OCI-M1 (cell line): ENCODE data around the gene FBXO40.

ENCODE experiments used
- DNase-seq: peaks from one replicate; lab custom pipeline; 2025; lab: John Stamatoyannopoulos, UW

FBXO40 gene

DNA sequence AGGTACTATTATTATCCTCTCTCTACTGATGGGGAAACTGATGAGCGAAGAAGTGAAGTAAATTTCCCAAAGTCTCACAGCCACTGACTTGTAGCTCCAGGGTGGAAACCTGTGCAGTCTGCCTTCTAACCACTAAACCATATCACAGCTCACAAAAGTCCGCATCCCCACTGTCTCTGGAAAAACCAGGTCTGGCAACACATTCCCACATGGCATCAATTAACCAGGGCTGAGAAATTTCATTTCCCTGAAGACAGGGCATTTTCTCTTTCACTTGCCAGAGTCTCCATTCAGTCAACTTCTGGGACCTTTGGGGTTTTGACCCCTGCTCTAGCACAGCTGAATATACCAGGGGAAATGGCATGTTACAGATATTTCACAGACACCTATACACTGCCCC lies 26.5 kb downstream of the FBXO40 start:
- DNase-seq, result no peak

DNA sequence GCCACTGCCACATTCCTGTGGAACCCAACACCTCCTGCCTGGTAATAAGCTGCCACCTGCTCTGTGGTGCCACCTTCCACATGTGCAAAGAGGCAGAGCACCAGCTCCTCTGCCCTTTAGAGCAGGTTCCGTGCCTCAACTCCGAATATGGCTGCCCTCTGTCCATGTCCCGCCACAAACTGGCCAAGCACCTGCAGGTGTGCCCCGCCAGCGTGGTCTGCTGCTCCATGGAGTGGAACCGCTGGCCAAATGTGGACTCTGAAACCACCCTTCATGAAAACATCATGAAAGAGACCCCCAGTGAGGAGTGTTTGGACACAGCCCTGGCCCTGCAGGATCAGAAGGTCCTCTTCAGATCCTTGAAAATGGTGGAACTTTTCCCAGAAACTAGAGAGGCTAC lies 28.3 kb downstream of the FBXO40 start:
- DNase-seq, result no peak

DNA sequence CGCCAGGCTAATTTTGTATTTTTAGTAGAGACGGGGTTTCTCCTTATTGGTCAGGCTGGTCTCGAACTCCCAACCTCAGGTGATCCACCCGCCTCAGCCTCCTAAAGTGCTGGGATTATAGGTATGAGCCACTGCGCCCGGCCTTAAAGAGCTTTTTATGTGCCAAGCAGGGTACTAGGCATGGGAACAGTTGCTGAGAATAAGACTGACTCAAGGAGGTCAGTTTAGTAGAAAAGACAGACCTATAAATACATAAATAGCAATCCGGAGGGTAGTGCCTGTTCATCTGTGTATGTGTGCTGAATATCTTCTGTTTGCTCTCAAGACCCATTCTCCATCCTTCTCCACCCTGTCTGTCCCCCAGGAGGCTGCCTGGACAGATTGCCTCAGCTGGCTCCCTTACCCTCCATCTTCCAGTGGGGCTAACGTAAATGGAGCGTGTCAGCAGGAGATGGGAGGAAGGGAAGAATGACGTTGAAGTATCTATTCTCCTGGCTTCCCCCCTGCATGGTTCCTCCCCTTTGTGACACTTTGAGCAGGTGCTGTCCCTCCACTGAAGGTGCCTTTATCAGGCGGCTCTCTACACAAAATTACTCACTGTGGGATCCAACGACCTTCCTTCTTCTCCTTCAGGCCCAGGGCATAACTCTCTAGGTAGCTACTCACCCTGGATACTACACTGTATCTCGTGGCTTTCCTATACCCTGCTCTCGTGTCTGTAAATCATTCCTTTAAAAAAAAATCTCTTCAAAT lies 31.1 kb downstream of the FBXO40 start:
- no peak for DNase-seq

DNA sequence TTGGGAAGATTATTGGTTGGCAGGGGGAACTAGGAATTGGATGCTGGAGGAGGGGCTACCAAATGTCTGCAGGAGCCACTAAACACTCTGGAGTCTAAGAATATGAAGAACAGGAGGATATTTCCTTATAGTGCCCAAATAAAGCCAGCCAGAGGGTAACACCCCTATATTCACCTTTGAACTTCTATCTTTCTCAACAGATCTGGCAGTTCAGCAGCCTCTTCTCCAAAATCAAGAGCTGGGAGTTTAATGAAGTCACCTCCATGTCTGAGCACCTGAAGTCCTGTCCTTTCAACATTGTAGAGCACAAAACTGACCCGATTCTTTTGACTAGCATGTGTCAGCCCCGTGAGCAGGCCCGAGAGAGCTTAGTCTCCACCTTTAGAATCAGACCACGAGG lies 33.3 kb downstream of the FBXO40 start:
- DNase-seq, result no peak

DNA sequence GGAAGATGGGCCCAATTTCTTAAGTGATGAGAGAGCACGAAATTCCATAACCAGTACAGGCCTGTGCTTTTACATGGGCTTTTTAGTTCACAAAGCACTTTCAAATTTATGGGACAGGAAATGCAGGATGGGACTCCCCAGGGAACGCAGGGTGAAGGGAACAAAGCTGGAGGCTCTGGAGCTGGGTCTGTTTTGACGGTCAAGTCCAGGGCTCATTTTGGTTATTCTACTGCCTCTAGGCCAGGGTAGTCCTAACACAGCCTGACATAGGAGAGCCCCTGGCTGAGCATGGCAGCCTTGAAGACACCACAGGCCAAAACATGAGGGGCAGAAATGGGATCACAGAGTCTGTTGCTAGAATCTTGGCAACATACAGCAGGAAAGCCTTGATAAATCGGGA lies 34.0 kb downstream of the FBXO40 start:
- no peak for DNase-seq

DNA sequence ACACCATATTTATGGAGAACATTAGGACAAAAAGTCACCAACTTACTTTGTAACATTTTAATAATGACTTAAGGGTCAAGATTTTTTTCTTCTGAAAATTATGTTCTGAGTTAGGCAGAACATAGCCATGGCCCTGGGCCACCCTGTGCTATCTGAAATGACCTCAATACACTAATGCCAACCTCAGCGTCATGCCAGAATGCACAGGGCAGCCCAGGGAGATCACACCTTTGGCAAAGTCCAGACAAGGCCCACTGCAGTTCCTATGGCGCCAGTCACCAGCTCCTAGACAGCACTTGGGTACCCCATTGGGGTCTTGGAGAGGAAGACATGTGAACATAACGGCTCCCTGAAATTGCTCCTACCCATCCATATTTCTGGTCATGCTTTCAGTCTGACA lies 34.4 kb downstream of the FBXO40 start:
- no peak for DNase-seq

DNA sequence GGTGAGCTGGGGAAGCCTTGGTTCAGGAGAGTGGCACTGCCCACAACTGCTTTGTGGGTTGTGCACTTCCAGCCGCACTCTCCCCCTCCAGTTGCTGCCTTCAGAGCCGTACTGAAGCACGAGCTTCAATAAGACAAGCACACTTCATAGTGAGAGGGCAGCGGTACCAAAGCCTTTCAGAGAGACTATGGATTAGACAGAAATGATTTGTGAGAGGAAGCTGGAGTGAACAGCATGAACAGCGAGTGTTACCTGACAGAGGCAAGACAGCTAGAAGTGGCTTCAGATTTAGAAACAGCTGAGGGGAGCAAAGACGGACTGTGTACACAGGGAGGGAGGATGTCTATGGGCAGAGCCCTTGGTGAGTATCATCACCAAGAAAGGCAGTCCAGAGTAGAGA lies 36.4 kb downstream of the FBXO40 start:
- DNase-seq, result no peak

DNA sequence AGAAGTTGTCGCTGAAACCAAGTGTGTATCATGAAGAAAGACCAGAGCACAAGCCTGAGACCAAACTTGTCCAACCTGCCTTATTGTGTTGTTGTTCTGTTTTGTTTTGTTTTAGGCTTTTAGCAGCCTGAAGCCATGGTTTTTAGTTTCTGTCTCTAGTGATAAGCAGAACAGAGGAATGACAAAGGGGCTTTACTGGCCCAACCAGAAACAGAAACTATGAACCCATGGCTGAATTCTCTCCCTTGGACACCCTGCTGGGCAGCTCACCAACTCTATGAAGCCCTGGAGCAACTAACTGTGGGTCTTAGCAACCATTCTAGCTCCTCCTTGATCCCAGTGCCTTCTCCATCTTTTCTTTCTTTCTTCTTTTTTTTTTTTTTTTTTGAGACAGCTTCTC lies 37.2 kb downstream of the FBXO40 start:
- no peak for DNase-seq

DNA sequence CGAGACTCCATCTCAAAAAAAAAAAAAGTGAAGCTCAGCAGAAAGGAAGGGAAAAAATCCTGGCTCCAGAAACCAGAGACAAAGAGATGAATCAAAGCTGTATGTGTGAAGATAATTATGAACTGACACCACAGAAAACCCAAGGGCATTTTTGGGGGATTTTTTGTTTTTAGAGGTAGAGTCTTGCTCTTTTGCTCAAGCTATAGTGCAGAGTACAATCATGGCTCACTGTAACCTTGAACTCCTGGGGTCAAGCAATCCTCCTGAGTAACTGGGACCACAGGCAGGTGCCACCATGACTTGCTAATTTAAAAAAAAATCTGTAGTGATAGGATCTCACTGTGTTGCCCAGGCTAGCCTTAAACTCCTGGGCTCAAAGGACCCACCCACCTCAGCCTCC lies 44.7 kb downstream of the FBXO40 start:
- DNase-seq, result no peak

DNA sequence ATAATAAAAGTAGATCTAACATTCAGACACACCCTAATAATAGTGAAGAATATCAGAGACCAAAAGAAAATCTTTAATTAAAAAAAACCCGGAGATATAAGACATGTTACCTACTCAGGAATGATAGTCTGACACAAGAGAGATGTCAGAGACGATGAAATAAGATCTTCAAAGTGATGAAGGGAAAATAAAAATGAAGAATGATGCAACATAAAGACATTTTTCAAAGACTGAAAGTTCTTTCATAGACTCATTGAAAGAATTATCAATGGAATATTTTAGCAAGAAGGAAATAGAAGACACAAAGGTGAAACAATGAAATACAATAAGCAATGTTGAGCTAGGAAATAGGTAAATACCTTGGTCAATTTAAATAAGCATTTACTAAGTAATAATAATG lies 47.9 kb downstream of the FBXO40 start:
- peak; percentile 39 for DNase-seq

DNA sequence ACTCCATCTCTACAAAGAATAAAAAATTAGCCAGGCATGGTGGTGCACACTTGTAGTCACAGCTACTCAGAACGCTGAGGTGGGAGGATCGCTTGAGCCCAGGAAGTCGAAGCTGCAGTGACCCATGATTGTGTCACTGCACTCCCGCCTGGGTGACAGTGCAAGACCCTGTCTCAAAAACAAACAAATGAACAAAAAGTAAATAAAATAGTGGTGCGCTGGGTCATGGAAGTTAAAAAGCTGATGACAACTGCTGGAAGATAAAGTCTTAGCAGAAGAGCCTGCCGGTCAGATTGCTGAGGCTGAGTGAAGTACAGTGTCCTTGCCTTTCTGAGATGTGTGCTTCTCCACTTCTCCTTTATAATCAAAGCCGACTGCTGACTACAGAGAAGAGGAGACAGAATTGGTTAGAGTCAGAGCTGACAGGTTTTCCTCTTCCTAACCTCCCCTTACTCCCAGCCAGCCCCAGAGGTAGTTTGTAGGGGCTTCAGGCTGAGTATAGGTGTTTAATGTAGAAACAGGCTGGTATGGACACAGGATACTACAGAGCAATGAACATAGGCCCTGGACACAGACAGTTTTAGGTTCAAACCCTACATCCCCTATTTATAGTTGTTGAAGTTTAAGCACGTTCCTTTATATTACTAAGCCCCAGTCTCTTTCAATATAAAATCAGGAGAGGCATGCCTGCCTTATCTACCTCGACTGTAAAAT lies 49.6 kb downstream of the FBXO40 start:
- no peak for DNase-seq

DNA sequence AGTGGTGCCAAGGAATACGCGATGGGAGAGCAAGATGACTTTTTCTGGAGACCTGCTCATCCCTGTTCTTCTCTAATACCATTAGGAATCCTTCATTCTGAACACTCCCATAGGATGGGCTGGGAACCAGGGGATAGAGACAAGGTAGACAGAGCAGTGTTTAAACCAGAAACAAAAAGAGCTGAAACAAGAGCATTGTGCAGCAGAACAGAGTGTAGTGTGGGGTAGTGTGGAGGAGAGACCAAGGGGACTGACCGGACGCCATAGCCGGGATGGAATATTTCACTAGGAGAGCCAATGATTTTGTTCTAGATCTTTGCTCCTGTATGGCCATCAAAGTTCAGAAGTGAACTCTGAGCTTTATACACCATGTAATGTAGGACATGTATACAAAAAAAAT lies 51.9 kb downstream of the FBXO40 start:
- DNase-seq, result no peak

DNA sequence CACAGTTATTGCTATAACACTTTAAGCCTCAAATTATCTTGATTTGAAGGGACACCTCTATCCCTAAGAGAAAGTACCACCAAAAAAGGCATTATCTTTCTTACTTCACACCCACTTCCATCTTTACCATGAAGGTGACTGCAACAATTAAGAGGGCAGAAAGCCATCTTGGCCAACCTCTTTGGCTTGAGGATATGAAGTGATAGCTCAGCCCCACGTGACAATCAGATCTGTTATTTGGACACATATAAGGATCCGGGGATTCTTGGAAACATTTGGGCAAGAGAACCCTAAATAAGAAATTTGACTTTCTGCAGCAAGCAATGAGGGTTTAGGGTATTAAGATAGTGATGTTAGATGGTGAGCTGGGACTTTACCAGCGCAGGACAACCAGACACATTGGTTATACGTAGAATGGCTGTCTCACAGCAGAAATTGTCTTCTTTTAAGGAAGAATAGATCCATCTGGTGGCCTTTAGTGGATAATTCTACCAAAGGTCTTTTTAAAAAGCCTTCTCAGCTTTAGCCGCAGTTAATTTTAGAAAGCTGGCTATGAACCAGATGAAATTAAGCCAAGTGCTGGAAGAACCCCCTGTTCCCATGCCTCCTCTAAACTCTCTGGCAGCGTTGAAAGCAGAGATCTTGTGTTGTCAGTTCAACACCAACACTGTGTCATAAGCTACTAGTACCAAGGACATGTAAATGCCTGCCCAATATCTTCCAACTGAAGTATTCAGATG lies 55.2 kb downstream of the FBXO40 start:
- no peak for DNase-seq

DNA sequence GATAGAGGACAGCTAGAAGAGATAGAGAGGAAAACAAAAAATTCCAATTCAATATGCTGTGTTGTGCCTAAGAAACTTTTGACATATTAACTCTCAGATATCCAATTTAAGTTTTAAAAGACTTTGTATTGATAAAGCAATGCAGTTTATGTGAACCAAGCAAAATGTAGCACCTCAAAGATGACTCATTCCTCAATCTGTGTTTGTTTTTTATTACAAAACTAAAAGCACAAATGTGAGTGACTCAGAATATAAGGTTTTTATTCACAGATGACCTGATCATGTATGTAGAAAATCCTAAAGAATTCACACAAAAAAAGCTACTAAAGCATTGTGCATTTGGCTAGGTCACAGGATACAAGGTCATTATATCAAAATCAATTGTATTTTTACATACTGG lies 56.5 kb downstream of the FBXO40 start:
- no peak for DNase-seq

DNA sequence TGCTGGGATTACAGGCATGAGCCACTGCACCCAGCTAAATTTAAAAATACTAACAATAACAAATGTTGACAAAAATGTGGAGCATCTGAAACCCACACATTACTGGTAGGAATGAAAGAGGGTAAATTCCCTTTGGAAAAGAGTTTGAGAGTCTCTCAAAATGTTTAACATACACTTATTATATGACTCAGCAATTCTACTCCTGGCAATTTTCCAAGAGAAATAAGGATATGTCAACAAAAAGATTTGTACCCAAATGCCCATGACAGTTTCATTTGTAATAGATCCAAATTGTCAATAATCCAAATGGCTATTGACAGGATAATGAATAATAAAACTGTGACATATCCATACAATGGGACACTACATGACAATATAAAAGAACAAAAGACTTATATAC lies 58.5 kb downstream of the FBXO40 start:
- peak; percentile 56 for DNase-seq

DNA sequence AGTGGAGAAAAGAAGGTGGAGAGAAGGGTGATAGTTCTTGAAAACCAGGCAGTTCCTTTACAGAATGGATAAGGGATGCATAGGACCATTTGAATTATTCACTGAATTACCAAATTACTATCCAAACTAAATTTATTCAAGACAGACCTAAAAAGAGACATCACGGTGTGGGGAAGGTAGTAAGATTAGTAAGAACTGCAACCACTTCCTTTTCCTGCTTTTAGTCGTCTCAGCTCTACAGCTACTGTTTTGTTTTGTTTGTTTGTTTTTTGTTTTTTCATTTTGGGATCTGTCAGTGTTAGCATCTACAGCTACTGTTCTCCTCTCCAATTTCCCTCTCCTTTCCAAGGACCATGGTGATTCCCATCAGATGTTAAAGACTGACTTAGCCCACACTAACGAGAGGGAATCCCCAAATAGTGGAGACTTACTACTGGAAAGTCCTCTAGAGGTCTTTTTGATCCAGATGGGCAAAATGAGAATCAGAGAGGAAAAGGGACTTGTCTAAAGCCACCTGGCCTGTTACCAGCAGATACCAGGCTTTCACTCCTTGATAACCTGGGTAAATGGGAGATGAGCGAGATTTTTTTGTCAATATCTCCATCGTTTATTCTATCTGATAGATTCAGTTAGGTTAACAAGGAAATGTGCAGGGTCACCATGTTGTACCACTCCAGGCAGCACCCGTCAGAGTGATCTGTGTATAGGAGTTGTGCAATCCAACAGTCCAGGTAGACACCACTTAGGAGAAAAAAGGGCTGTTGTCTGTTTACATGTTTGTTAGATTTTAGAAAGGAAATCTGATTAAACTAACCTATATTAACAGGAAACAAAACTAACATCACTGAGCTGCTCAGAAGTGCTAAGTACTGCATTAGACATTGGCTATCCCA lies 61.6 kb downstream of the FBXO40 start:
- DNase-seq, result no peak

DNA sequence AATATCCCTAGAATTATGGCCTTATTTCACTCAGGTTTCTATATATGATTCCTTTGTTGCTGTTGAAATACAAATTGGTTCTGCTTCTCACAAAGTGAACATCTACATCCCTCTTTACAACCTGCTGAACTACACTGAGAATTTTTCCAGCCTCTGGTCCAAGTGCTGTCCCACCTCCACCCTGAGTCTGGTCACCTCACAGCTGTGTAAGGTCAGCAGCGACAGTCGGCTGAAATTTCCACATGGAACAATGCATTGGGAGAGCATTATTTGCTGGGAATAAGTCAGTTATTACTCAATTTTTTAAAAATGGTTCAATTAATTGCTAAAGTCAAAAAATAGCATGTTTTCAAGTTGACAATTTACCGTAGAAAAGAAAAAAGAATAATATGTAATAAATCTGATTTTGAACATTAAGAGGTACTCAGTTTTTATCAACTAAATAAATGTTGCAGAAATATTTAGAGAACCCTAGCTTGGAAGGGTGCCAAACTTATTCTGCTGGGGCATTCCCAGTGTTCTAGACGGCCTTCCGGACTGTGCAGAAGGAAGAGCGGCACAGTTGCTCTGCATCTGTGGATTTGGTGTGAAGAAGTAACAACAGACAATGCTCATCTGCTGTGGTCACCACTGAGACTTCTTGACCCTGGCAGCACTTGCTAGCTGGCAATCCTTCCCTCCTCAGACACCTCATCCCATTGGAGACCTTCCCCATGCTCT lies 65.7 kb downstream of the FBXO40 start:
- no peak for DNase-seq

DNA sequence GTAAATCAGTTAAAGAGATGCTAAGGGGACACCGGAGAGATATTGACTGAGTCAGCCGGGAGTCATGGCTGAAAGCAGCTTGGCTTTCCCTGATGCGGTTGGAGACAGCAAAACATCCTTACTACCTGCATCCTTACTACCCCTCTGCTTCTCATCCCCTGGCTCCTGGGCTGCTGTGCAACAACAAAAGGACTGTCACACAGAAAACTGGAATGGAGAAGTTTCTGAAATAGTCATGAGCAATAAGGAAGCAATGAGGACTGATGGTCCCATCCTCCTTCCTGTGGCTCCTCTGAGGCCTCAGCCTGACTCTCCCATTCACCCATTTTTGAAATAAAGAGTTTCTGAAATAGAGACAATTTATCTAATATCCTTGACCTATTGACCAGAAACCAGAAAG lies 66.4 kb downstream of the FBXO40 start:
- no peak for DNase-seq

DNA sequence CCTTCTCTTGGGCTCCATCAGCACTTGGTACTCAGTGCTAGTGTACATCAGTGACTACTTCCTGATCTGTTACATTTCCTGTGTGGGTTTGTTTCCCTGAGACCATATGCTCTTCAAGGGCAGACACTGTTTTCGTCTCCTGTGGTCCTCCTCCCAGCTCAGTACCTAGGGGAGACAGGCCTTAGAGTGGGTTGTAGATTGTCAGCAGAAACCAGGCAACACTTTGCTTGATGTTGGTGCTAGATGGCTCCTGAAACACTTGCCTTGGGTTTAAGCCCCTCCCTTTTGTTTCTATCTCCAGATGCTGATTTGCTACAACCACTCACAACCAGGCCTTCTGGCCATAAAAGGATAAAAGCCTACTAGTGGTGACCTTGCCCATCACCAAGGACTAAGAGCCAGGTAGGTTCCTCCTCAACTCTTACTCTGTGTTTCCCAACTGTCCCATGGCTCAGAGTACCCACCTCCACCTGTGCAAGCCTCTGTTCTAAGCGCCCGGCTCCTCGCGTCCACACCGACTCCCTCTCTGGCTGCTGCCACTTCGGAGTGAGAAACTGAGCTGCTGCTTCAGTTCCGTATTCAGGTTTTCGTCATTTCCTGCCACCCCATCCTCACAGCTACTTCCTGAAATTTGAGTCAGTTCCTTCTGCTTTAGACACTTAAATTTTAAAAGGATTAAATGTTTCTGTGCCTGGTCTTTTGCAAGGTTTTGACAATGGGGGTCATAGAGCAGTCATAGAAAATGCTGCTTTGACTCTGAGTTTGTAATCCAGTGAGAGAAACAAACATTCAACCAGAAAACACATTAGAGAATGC lies 67.4 kb downstream of the FBXO40 start, which contains the start of gene HCLS1:
TSS of gene HCLS1 (minus strand) at position 548 of the 816 bp plus-strand sequence. CDS start 2,556 bp downstream, outside the sequence.
- peak; percentile 91 for DNase-seq

DNA sequence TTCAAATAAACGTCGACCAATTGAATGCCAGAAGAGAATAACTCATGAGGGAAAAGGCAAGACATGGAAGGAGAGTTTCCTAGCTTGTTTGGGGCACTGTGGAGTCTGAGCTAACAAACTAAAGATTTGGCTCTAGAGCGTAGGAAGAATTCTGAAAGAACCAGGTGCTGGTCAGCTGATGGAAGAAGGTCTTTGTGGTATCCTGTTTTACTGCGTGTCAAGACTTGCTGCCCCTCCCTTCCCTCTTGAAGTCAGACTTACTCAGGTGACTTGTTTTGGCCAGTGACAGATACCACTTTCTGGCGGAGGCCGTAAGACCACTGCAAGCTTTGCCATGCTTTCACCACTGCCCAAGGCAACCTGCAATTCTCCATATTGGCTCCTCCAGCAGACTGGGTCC lies 68.2 kb downstream of the FBXO40 start:
- no peak for DNase-seq
